OCI-LY3 (cell line): ENCODE data around the gene GNAI1.

Experiments used
- CTCF ChIP-seq: fragments of 200-600, 300-600 bp; sonication (generic); IDR thresholded peaks from 2 replicates; pipeline ENCODE4 v1.5.1; 2014; ENCODE audit warnings: antibody characterized with exemption, low read length, low read depth
- EZH2phosphoT487 ChIP-seq: fragments of 200-600 bp; shearing (Covaris generic); IDR thresholded peaks from 2 replicates; pipeline ENCODE4 v1.6.1; 2018; ENCODE audit warnings: antibody characterized with exemption, mixed run types, low read depth

GRCh38 chr7:80247144-80247543 lies 112.5 kb downstream of the GNAI1 start:
- TF ChIP-seq EZH2phosphoT487 (no peak), CTCF (no peak)
